ENCODE measurements around the gene ITGB5.

DNA sequence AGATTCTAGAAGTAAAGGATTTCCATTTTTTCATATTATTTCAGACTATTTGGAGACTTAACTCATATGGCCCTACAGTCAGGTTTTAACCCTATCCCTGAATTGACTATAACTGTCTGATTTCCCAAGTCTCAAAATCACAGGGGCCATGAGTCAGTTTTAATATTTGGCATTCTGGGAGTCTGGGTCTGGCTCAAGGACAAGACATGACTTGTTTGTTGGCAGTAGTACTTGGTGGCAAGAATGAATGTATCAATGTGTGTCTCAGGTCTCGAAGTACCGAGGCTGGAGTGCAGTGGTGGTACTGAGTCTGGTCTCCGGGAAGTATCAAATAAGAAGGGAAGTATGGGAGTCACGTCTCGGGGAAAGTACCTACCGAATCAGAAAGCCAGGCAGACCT, 146.1 kb downstream of the ITGB5 start:
- TF ChIP-seq POLR2A (IDR thresholded peaks at IDR 0.05; ENCODE audit: extremely low read depth, insufficient read length) (no peak), MAX (IDR thresholded peaks at IDR 0.05; ENCODE audit: low read depth, low read length) (no peak)
- TF ChIP-seq, protein P1, sequence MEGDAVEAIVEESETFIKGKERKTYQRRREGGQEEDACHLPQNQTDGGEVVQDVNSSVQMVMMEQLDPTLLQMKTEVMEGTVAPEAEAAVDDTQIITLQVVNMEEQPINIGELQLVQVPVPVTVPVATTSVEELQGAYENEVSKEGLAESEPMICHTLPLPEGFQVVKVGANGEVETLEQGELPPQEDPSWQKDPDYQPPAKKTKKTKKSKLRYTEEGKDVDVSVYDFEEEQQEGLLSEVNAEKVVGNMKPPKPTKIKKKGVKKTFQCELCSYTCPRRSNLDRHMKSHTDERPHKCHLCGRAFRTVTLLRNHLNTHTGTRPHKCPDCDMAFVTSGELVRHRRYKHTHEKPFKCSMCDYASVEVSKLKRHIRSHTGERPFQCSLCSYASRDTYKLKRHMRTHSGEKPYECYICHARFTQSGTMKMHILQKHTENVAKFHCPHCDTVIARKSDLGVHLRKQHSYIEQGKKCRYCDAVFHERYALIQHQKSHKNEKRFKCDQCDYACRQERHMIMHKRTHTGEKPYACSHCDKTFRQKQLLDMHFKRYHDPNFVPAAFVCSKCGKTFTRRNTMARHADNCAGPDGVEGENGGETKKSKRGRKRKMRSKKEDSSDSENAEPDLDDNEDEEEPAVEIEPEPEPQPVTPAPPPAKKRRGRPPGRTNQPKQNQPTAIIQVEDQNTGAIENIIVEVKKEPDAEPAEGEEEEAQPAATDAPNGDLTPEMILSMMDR (IDR thresholded peaks at IDR 0.05; ENCODE audit: low read depth, low read length), result no peak
